PC-9 (cell line): Measurements from ENCODE around the gene ISCA2. TPM values are rescaled to one million over a fixed set of nuclear protein-coding genes. Genes with fewer than 3 reads are reported as not detected.

Experiments
- BruUV-seq: library from RNA; stranded (reverse); fragments of 400-500 nt; replicated peaks from 2 replicates; lab custom pipeline; 2021; lab: Mats Ljungman, UMichigan
- CTCF ChIA-PET: fragments of 300-600 bp; sonication (Branson Sonifier 250); formaldehyde crosslinking; loops from one replicate; lab custom pipeline; 2022; ENCODE audit warnings: antibody characterized with exemption; lab: Charles Lee
- POLR2A ChIA-PET: fragments of 300-600 bp; sonication (Branson Sonifier 250); formaldehyde crosslinking; loops from one replicate; lab custom pipeline; 2022; ENCODE audit warnings: antibody characterized with exemption; ENCODE audit not compliant: unreplicated experiment; lab: Charles Lee
- DNase-seq, 2 experiments: peaks; one replicate each; pipeline versions ENCODE4 v3.0.0 to v3.0.0-alpha.2; 2015 to 2022; ENCODE audit warnings: mixed read lengths in 1 of 2
- H2AFZ ChIP-seq: fragments of 200-600 bp; sonication (generic); 2 replicates; pipeline ENCODE4 v1.8.1; 2017; ENCODE audit warnings: antibody characterized with exemption
- H3F3A ChIP-seq: fragments of 200-600 bp; sonication (generic); 2 replicates; pipeline ENCODE4 v1.8.1; 2017; ENCODE audit warnings: antibody characterized with exemption, mild to moderate bottlenecking, low read depth; ENCODE audit not compliant: insufficient read depth
- H3K27ac ChIP-seq: fragments of 200-600 bp; sonication (generic); 2 replicates; pipeline ENCODE4 v1.6.1; 2016; ENCODE audit warnings: mixed run types
- H3K27me3 ChIP-seq: fragments of 200-600 bp; sonication (generic); 2 replicates; pipeline ENCODE4 v1.6.1; 2016; ENCODE audit warnings: low read depth, mixed run types; ENCODE audit not compliant: insufficient read depth
- H3K36me3 ChIP-seq: fragments of 200-600 bp; sonication (generic); 2 replicates; pipeline ENCODE4 v1.6.1; 2016; ENCODE audit warnings: low read depth, mixed run types
- H3K4me1 ChIP-seq: fragments of 200-600 bp; sonication (generic); replicated peaks from 2 replicates; pipeline ENCODE4 v1.6.1; 2016; ENCODE audit warnings: mixed run types; ENCODE audit not compliant: insufficient read depth
- H3K4me2 ChIP-seq: fragments of 200-600 bp; sonication (generic); 2 replicates; pipeline ENCODE4 v1.6.1; 2017; ENCODE audit warnings: mixed run types
- H3K4me3 ChIP-seq: fragments of 200-600 bp; sonication (generic); 2 replicates; pipeline ENCODE4 v1.6.1; 2016; ENCODE audit warnings: mixed run types
- H3K79me2 ChIP-seq: fragments of 200-600 bp; sonication (generic); 2 replicates; pipeline ENCODE4 v1.6.1; 2017; ENCODE audit warnings: low read depth, mixed run types
- H3K9me2 ChIP-seq: fragments of 200-600 bp; sonication (generic); 2 replicates; pipeline ENCODE4 v1.8.1; 2017; ENCODE audit warnings: mild to moderate bottlenecking; ENCODE audit not compliant: insufficient read depth
- H3K9me3 ChIP-seq: fragments of 200-600 bp; sonication (generic); 2 replicates; pipeline ENCODE4 v1.8.1; 2016; ENCODE audit warnings: low read depth; ENCODE audit not compliant: insufficient read depth
- H4K20me1 ChIP-seq: fragments of 200-600 bp; sonication (generic); 2 replicates; pipeline ENCODE4 v1.8.1; 2017; ENCODE audit not compliant: insufficient read depth
- CTCF ChIP-seq: fragments of 200-600 bp; sonication (generic); conservative IDR thresholded peaks from 2 replicates; pipeline ENCODE4 v1.6.1; 2017; ENCODE audit warnings: mixed run types, antibody characterized with exemption, mild to moderate bottlenecking, moderate library complexity
- EZH2 ChIP-seq: fragments of 200-600 bp; sonication (generic); IDR thresholded peaks from 2 replicates; pipeline ENCODE4 v1.8.0; 2017; ENCODE audit warnings: antibody characterized with exemption, low read depth
- intact Hi-C: fragments of 100-400 bp; cut with micrococcal nuclease; formaldehyde crosslinking; loops from one replicate; pipeline ENCODE4 v1.10.0; 2022; ENCODE audit not compliant: unreplicated experiment
- total RNA-seq: library from RNA; stranded (reverse); gene quantifications from 2 replicates; pipeline ENCODE4 v1.2.3, GENCODE V29; 2021

Gene ISCA2
- total RNA-seq, 1 experiment from 2014 or later: 86.5 TPM

GRCh38 chr14:74475678-74476077, 17.9 kb upstream of the ISCA2 start:
- no peak overlapping the region for H2AFZ ChIP-seq
- H3K27me3 ChIP-seq: no peaks in the 10 kb centered on the region
- TF ChIP-seq EZH2 (no peak), CTCF (no peak)
- no peaks in the 10 kb centered on the region; the same call in 1 of the 2 replicates for H3F3A ChIP-seq
- POLR2A ChIA-PET: interaction anchor here (0.5 kb wide), 1 partner anchor 28 kb away, joined by 3 read pairs; no protein-coding TSS in a partner anchor
- BruUV-seq: no TSS peak
- H3K4me1 ChIP-seq: no peaks in the 10 kb centered on the region
- peaks cover 34% of the 10 kb centered on the region for H3K36me3 ChIP-seq
- H3K79me2 ChIP-seq: no peaks in the 10 kb centered on the region
- no peak for DNase-seq
- no peak overlapping the region for H3K27ac ChIP-seq
- H3K4me3 ChIP-seq: no peak overlapping the region
- no peaks in the 10 kb centered on the region for H3K9me2 ChIP-seq
- intact Hi-C loops: no loop called here
- no peak overlapping the region for H3K4me2 ChIP-seq
- CTCF ChIA-PET: no interaction called here
- no peaks in the 10 kb centered on the region for H3K9me3 ChIP-seq
- H4K20me1 ChIP-seq: no peaks in the 10 kb centered on the region; the same call in 1 of the 2 replicates

- no TSS peak for BruUV-seq
- H3K9me3 ChIP-seq: no peaks in the 10 kb centered on the region
- no peaks in the 10 kb centered on the region for H3K4me1 ChIP-seq
- H3K27ac ChIP-seq: no peak overlapping the region
- intact Hi-C loops: no loop called here
- no peaks in the 10 kb centered on the region; the same call in 1 of the 2 replicates for H3F3A ChIP-seq
- H4K20me1 ChIP-seq: no peaks in the 10 kb centered on the region; the same call in 1 of the 2 replicates
- H3K9me2 ChIP-seq: no peaks in the 10 kb centered on the region
- no peak overlapping the region for H3K4me3 ChIP-seq
- H3K36me3 ChIP-seq: peaks cover 36% of the 10 kb centered on the region
- no peak for DNase-seq
- no peaks in the 10 kb centered on the region for H3K79me2 ChIP-seq
- POLR2A ChIA-PET: interaction anchor here (0.5 kb wide), 1 partner anchor 28 kb away, joined by 3 read pairs; no protein-coding TSS in a partner anchor
- TF ChIP-seq EZH2 (no peak), CTCF (no peak)
- H3K27me3 ChIP-seq: no peaks in the 10 kb centered on the region
- H2AFZ ChIP-seq: no peak overlapping the region
- H3K4me2 ChIP-seq: no peak overlapping the region
- CTCF ChIA-PET: no interaction called here
Measured at GRCh38 chr14:74476107-74476506, 17.5 kb upstream of the ISCA2 start.

GRCh38 chr14:74476607-74477006, 17.0 kb upstream of the ISCA2 start:
- no peak overlapping the region for H3K27ac ChIP-seq
- no peak overlapping the region for H3K4me2 ChIP-seq
- H3K27me3 ChIP-seq: no peaks in the 10 kb centered on the region
- H3K79me2 ChIP-seq: no peaks in the 10 kb centered on the region
- no peak for TF ChIP-seq CTCF
- TF ChIP-seq EZH2: no peak
- no peaks in the 10 kb centered on the region; the same call in 1 of the 2 replicates for H4K20me1 ChIP-seq
- ChIA-PET POLR2A (interaction anchor here (0.6 kb wide), 1 partner anchor 151 kb away, joined by 4 read pairs; no protein-coding TSS in a partner anchor), CTCF (no interaction called here)
- no peak overlapping the region for H3K4me3 ChIP-seq
- H3K36me3 ChIP-seq: peaks cover 39% of the 10 kb centered on the region
- no peak overlapping the region for H2AFZ ChIP-seq
- H3K9me2 ChIP-seq: no peaks in the 10 kb centered on the region
- intact Hi-C loops: no loop called here
- no peaks in the 10 kb centered on the region for H3K9me3 ChIP-seq
- no peak for DNase-seq
- no peaks in the 10 kb centered on the region; the same call in 1 of the 2 replicates for H3F3A ChIP-seq
- no TSS peak for BruUV-seq
- no peaks in the 10 kb centered on the region for H3K4me1 ChIP-seq
